Limb (tissue), 2 donors: Measurements from ENCODE around the gene PGGHG.
"Not testable (repeated sequence)": the region's sequence is repeated elsewhere in the genome, so short reads cannot be mapped to it uniquely, and the experiment has no call there.

Experiments used
- DNase-seq, 2 donors: peaks; one replicate each; pipeline ENCODE4 v3.0.0-alpha.2; 2016; ENCODE audit errors: extremely low spot score in 2 of 2

Gene PGGHG

GRCh38 chr11:313787-314553 lies 25.0 kb downstream of the PGGHG start, which contains the start of gene IFITM1:
Gene IFITM1 (plus strand): TSS chr11:314040. CDS start chr11:314171, 131 bp downstream.
- DNase-seq: peak in 1 of 2 donors; percentile 36

GRCh38 chr11:314554-314875 lies 25.6 kb downstream of the PGGHG start:
- DNase-seq: not testable (repeated sequence)

DNA sequence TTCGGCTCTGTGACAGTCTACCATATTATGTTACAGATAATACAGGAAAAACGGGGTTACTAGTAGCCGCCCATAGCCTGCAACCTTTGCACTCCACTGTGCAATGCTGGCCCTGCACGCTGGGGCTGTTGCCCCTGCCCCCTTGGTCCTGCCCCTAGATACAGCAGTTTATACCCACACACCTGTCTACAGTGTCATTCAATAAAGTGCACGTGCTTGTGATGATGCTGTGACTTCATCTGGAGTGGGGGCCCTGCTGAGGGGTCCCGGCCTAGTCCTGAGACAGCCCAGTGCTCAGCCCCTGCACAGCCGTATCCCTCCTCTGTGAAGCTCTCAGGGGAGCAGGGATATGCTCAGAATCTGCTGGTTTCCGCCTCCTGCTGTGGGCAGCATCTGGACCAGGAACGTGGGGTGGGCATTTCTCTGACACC lies 26.1 kb downstream of the PGGHG start:
- DNase-seq: peak in 1 of 2 donors; percentile 29

- DNase-seq: no peak
These were observed 26.6 kb downstream of the PGGHG start for GRCh38 chr11:315516-315994.

DNA sequence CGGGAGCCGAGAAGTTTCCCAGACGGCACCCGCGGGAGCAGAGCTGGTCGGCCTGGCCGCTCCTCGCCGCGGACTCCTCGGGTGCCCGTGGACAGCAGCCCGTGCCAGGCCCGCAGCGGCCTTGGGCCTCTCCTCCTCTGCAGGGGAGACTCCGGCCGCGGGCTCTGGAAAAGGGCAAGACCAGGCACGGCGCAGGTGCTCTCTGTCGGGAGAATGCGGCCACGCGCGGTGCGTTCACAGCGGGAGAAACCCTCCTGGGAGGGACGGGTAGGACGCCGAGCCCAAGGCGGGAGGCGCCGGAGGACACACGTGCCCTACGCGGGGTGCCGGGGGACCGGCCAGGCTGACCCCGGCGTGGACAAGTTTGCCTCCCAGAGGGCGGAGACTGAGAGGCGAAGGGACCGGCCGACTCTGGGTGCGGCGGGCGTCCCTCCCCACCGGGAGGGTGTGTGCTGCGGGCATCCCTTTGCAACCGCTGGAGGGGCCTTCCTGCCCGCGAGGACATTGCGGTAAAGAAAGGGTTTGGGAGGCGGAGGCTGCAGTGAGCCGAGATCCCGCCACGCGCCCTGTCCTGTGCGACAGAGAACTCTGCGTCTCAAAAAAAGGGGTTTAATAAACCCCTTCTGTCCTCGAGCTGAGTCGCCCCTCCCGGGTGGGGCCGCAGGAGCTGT lies 27.2 kb downstream of the PGGHG start:
- DNase-seq: peak in 1 of 2 donors; percentile 44

DNA sequence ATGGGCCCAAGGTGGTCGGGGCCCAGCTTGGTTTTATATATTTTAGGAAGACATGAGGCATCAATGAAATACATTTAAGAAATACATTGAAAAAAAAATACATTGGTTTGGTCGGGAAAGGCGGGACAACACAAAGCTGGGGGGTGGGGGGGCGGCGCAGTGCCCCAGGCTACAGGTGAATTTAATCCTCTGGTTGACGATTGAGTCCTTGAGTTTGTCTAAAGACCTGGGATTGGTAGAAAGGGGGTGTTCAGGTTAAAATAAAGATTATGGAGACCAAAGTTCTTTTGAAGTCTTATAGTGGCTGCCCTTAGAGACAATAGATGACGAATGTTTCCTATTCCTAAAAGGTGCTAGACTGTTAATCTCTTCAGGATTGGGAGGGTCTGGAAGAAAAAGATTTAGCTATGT lies 28.0 kb downstream of the PGGHG start:
- DNase-seq: no peak

GRCh38 chr11:317668-318404 lies 28.9 kb downstream of the PGGHG start:
- peak in 1 of 2 donors; percentile 21 for DNase-seq

GRCh38 chr11:318405-319120 lies 29.6 kb downstream of the PGGHG start:
- not testable (repeated sequence) for DNase-seq

- not testable (repeated sequence) for DNase-seq
These were observed 30.4 kb downstream of the PGGHG start for GRCh38 chr11:319121-319887.

DNA sequence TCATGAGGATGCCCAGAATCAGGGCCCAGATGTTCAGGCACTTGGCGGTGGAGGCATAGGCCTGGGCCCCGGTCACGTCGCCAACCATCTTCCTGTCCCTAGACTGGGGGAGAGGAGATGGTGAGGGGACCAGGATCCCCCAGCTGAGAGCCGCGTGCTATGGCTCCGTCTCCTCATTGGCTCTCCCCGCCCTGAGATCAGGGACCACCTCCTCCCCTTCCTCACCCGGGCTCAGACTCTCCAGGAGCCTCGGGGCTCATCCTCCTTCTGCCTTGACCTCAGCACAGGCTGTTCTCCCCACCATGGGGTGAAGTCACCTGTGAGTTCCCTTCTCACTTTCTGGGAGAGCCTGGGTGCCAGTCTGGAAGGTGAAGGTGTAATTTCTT lies 31.0 kb downstream of the PGGHG start:
- DNase-seq: not testable (repeated sequence)

GRCh38 chr11:324156-324555 lies 35.2 kb downstream of the PGGHG start:
- no peak for DNase-seq

DNA sequence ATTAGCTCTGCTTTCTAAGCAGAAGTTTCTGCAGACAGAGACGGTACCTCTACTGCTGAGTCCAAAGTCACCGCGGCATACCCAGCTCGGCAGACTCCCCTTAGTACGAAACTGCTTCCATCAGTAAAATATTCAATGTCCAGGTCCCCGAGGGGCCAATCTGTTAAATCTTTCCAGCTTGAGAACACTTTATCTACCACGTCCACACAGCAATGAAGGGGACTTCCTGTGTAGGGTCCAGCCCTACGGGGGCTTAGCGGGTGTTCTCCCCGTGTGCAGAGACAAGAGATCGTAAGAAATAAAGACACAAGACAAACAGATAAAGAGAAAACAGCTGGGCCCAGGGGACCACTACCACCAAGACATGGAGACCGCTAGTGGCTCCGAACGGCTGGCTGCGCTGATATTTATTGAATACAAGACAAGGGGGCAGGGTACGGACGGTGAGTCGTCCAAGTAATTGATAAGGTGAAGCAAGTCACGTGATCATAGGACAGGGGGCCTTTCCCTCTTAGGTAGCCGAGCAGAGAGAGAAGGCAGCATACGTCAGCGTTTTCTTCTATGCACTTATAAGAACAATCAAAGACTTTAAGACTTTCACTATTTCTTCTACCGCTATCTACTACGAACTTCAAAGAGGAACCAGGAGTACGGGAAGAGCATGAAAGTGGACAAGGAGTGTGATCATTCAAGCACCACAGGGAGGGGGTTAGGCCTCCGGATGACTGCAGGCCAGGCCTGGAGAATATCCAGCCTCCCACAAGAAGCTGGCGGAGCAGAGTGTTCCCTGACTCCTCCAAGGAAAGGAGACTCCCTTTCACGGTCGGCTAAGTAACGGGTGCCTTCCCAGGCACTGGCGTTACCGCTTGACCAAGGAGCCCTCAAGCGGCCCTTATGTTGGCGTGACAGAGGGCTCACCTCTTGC lies 35.9 kb downstream of the PGGHG start:
- DNase-seq: not testable (repeated sequence)

- DNase-seq: no peak
These were observed 37.1 kb downstream of the PGGHG start for GRCh38 chr11:325796-326591.

GRCh38 chr11:326592-326841 lies 37.6 kb downstream of the PGGHG start:
- no peak for DNase-seq

- peak in 1 of 2 donors; percentile 63 for DNase-seq
These were observed 38.1 kb downstream of the PGGHG start for GRCh38 chr11:326842-327580.

DNA sequence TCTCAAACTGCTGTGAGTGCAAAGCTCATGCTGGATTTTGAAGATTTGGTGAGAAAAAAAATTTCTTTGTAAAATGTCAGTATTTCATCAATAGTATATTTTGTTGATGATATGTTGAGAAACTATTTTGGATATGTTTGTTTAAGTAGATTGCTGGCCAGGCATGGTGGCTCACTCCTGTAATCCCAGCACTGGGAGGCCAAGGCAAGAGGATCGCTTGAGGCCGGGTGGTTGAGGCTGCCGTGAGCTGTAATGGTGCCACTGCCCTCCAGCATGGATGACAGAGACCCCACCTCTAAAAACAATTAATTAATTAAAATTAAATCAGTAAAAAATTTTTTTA lies 38.6 kb downstream of the PGGHG start:
- DNase-seq: no peak

GRCh38 chr11:328012-328411 lies 39.1 kb downstream of the PGGHG start:
- DNase-seq: no peak

GRCh38 chr11:328516-329100 lies 39.7 kb downstream of the PGGHG start:
- not testable (repeated sequence) for DNase-seq
